AG10803 (cell line): ENCODE results near the gene XPO1.

ENCODE experiments used
- DNase-seq: peaks from one replicate; pipeline ENCODE4 v3.0.0; 2010; ENCODE audit warnings: low read depth
- H3K4me3 ChIP-seq: 2 replicates; pipeline ENCODE4 v1.5.1; 2011; ENCODE audit warnings: mild to moderate bottlenecking, low read length, control low read depth
- CTCF ChIP-seq: conservative IDR thresholded peaks from 2 replicates; pipeline ENCODE4 v1.5.1; 2011; ENCODE audit warnings: mild to moderate bottlenecking, low read length, control low read depth, inconsistent platforms

The XPO1 gene

GRCh38 chr2:61566566-61566965 lies 28.4 kb upstream of the XPO1 start:
- TF ChIP-seq CTCF, result no peak
- DNase-seq, result no peak
- H3K4me3 ChIP-seq, result no peak overlapping the region

- H3K4me3 ChIP-seq, result no peak overlapping the region
- no peak for DNase-seq
- no peak for TF ChIP-seq CTCF
Measured at GRCh38 chr2:61562615-61563014, 24.5 kb upstream of the XPO1 start.

DNA sequence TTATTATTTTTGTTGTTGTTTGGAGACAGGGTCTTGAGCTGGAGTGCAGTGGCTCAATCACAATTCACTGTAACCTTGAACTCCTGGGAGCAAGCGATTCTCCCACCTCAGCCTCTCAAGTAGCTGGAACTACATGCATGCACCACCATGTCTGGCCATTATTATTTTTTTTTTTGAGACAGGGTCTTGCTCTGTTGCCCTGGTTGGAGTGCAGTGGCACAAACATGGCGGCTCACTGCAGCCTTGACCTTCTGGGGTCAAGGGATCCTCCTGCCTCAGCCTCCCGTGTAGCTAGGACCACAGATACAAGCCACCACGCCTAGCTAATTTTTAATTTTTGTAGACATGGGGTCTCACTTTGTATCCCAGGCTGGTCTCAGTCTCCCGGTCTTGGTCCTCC lies 20.0 kb upstream of the XPO1 start:
- no peak for DNase-seq
- no peak for TF ChIP-seq CTCF
- no peak overlapping the region for H3K4me3 ChIP-seq

- no peak for TF ChIP-seq CTCF
- no peak overlapping the region for H3K4me3 ChIP-seq
- no peak for DNase-seq
Measured at GRCh38 chr2:61557381-61557780, 19.2 kb upstream of the XPO1 start.

GRCh38 chr2:61554604-61555003 lies 16.4 kb upstream of the XPO1 start:
- H3K4me3 ChIP-seq, result no peak overlapping the region
- no peak for TF ChIP-seq CTCF

DNA sequence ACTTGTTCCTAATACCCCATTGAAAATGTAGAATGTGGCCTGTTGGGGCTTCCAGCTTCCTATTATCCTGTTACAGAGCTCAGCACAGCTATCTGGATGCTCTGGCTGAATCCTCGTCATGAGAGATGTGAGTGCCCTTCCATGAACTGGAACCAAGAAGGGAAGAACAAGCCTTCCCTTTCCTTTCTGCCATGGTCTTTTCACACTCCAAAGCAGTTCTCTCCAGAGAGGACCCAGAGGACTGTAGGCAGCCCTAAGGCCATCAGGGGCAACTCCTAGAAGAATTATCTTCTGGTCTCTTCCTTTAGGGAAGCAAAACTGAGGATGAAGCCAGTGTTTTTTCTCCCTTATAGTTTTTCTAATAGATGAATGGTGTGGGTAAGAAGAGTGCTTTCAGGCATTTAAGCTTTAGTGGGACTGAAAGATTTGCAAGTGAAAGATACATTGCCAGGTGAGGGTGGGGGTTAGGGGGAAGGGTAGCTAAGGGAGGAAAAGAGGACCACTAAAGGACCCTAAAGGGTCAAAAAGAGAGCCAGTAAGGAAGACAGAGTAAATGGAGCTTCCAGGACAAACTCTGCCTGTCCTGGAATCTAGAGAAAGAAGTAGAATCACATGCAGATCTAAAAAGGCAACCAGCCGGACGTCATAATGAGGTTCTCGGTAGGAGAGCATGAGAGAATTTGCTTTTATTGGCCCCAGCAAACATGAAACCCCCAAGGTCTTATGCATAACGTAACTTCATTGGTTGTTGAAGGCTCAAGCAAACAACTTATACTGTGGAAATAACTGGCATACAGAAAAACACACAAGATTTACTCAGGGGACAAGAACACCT lies 12.4 kb upstream of the XPO1 start:
- no peak for TF ChIP-seq CTCF
- no peak for DNase-seq
- H3K4me3 ChIP-seq, result no peak overlapping the region

More at GRCh38 chr2:61554604-61555003, 16.4 kb upstream of the XPO1 start:
- DNase-seq, result no peak

DNA sequence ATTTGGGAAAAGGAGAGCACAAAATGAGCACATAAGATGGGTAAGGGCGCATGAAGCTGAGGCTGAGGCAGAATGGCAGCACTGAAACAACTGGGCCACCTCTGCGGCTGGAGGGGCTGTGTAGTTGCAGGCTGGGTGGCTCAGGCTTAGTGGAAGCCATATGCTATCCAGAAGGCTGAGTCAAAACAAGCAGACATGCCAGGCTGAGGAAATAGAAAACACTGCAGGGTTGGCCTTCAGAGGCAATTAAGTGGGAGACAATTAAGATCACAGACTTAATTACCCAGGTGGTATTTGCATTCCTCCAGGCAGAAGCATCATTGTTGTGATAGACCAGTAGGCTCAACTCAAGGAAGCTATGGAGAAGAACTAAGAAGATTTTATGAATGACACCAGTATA lies 11.4 kb upstream of the XPO1 start:
- H3K4me3 ChIP-seq, result no peak overlapping the region
- no peak for TF ChIP-seq CTCF
- DNase-seq, result no peak
